ENCODE results near the gene GFPT2.

Gene GFPT2

GRCh38 chr5:180343831-180344695 lies 9.1 kb downstream of the GFPT2 start:
- no peak for TF ChIP-seq CTCF (IDR thresholded peaks at IDR 0.05; ENCODE audit: extremely low read depth, missing control alignments)
- no peak for DNase-seq (ENCODE audit: low spot score)

- DNase-seq (ENCODE audit: low spot score), result no peak
- TF ChIP-seq CTCF (IDR thresholded peaks at IDR 0.05; ENCODE audit: extremely low read depth, missing control alignments), result no peak
Measured at GRCh38 chr5:180343110-180343830, 9.9 kb downstream of the GFPT2 start.

GRCh38 chr5:180341595-180341994 lies 11.5 kb downstream of the GFPT2 start:
- no peak for TF ChIP-seq CTCF (IDR thresholded peaks at IDR 0.05; ENCODE audit: extremely low read depth, missing control alignments)
- DNase-seq (ENCODE audit: low spot score), result no peak

- TF ChIP-seq CTCF (IDR thresholded peaks at IDR 0.05; ENCODE audit: extremely low read depth, missing control alignments), result no peak
- no peak for DNase-seq (ENCODE audit: low spot score)
Measured at GRCh38 chr5:180340856-180341255, 12.3 kb downstream of the GFPT2 start.

- TF ChIP-seq CTCF (IDR thresholded peaks at IDR 0.05; ENCODE audit: extremely low read depth, missing control alignments), result no peak
Measured at GRCh38 chr5:180339583-180340183, 13.5 kb downstream of the GFPT2 start.

GRCh38 chr5:180338001-180338707 lies 15.0 kb downstream of the GFPT2 start:
- TF ChIP-seq CTCF (IDR thresholded peaks at IDR 0.05; ENCODE audit: extremely low read depth, missing control alignments), result no peak
- no peak for DNase-seq (ENCODE audit: low spot score)

More at GRCh38 chr5:180339583-180340183, 13.5 kb downstream of the GFPT2 start:
- DNase-seq (ENCODE audit: low spot score), result no peak
